HG02610 (cell line): ENCODE measurements around the gene ASS1.

Experiments used
- ATAC-seq: cut with Tn5 transposase; IDR thresholded peaks from one replicate; pipeline ENCODE4 v1.9.1; 2021; ENCODE audit warnings: mild to moderate bottlenecking, moderate library complexity; ENCODE audit not compliant: unreplicated experiment

ASS1 gene

DNA sequence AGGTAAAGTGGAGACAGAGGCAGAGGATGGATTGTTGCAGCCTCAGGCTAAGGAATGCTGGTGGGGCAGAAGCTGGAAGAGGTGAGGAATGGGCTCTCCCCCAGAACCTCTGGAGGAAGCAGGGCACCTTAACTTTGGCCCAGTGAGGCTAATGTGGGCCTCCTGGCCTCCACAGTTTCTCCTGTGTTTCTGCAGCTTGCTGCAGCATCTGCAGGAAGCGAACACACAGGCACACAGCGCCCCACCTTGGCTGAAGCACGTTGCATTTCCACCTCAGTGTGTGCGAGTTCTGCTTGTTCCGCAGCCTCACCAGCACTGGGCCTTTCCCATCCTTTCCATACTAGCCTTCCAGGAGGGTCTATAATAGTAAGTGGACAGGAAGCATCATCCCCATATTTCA, 27.2 kb upstream of the ASS1 start:
- no peak for ATAC-seq

DNA sequence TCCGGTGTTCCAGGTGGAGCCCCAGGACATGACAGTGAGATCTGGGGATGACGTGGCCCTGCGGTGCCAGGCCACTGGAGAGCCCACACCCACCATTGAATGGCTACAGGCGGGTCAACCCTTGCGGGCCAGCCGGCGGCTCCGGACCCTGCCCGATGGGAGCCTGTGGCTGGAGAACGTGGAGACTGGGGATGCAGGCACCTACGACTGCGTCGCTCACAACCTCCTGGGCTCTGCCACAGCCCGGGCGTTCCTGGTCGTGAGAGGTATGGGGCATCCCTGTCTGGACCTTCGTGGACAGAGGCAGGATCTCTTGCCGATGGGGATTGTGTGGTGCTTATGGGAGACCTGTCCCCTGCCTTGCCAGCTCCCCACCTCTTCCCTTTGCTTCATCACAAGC, 26.0 kb upstream of the ASS1 start:
- ATAC-seq = no peak

GRCh38 chr9:130419521-130420035, 25.2 kb upstream of the ASS1 start:
- no peak for ATAC-seq

- no peak for ATAC-seq
Observed at GRCh38 chr9:130421154-130421801, 23.5 kb upstream of the ASS1 start.

- ATAC-seq = no peak
Observed at GRCh38 chr9:130421802-130422276, 22.9 kb upstream of the ASS1 start.

DNA sequence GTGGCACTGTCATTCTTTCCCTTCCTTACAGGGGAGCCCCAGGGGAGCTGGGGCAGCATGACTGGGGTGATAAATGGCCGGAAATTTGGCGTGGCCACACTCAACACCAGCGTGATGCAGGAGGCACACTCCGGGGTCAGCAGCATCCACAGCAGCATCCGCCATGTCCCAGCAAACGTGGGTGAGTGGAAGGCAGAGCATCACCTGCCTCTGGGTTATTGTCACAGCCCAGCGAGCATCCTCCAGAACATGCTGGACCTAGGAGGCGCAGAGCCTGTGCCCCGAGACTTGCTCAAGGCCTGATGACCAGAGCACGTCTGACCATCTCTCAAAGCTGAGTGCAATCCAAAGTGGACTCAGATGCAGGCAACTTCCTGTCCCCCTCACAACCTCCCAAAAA, 22.2 kb upstream of the ASS1 start:
- no peak for ATAC-seq

DNA sequence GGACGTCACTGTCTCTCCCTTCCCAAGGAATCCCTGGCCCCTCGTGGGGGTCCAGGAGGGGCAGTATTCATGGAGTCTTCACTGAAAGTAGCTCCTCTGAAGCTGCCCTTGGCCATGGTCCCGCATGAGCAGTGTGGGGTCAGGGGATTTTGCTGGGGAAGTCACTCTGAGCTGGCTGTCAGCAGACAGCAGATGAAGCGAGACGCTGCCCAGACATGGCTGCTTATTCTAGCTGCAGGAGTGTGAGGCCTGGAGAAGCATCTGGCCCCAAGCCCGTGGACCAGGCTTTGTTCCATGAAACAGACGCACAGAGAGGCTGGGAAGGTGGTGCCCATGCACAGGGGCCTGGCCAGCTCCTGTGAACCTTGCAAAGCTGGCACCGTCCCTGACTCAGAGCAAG, 21.5 kb upstream of the ASS1 start:
- no peak for ATAC-seq

DNA sequence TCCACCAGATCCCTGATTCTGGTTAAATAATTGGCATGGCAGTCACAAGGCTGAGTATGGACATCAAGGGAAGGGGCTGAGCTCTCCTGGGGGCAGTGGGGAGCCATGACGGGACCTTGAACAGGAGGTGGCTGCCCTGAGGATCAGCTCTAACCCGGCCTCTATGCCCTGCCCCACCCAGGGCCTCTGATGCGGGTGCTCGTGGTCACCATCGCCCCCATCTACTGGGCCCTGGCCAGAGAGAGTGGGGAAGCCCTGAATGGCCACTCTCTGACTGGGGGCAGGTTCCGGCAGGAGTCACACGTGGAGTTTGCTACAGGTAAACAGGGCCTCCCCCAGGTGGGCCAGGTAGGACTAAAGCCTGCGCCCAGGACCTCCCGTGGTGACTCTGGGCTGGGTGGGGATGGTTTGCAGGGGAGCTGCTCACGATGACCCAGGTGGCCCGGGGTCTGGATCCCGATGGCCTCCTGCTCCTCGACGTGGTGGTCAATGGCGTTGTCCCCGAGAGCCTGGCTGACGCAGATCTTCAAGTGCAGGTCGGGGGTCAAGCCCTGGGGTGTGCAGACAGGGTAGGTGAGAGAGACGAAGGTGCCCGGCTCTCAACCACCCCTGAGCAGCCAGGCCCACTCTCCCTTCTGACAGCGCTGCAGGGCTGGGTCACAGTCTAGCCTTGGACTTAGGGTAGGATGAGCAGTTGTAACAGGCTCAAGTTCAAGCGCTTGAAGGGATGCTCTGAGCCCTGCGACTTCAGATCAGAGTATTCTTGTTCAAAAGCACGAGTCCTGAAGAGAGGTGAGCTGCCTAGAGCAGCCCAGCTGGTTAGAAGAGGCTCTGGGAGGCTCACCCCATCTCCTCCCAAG, 19.9 kb upstream of the ASS1 start:
- no peak for ATAC-seq

- no peak for ATAC-seq
Observed at GRCh38 chr9:130425741-130426466, 18.9 kb upstream of the ASS1 start.

- no peak for ATAC-seq
Observed at GRCh38 chr9:130426467-130426773, 18.3 kb upstream of the ASS1 start.

DNA sequence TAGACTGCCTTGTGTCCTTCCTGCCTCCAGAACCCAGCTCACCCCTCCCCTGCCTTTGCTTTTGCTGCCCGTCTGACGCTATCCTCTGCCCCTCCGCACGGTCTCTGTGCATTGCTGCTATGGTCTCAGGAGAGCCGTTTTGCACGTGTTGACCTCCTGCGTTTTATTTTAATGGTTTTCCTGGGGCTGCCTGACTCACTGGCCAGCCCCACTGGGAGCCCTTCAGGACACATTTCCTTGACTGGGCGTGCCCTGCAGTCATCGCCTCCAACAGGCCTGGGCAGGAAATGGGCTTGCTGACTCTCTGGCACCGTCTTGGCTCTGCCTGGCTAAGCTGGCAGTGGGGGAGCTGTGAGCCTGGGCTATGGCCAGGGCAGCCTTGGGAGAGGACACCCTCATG, 17.9 kb upstream of the ASS1 start:
- ATAC-seq = no peak

GRCh38 chr9:130427326-130427725, 17.4 kb upstream of the ASS1 start:
- ATAC-seq = no peak

GRCh38 chr9:130428086-130428665, 16.6 kb upstream of the ASS1 start:
- no peak for ATAC-seq

- ATAC-seq = no peak
Observed at GRCh38 chr9:130429381-130429780, 15.4 kb upstream of the ASS1 start.

- no peak for ATAC-seq
Observed at GRCh38 chr9:130429831-130430230, 14.9 kb upstream of the ASS1 start.

DNA sequence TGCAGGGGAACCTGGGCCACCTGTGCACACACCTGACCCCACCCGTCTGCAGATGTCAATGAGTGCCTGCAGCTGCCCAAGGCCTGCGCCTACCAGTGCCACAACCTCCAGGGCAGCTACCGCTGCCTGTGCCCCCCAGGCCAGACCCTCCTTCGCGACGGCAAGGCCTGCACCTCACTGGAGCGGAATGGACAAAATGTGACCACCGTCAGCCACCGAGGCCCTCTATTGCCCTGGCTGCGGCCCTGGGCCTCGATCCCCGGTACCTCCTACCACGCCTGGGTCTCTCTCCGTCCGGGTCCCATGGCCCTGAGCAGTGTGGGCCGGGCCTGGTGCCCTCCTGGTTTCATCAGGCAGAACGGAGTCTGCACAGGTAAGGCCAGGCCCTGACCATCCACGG, 14.5 kb upstream of the ASS1 start:
- ATAC-seq = no peak

- no peak for ATAC-seq
Observed at GRCh38 chr9:130430734-130431535, 13.8 kb upstream of the ASS1 start.

GRCh38 chr9:130431536-130432303, 13.0 kb upstream of the ASS1 start:
- no peak for ATAC-seq

DNA sequence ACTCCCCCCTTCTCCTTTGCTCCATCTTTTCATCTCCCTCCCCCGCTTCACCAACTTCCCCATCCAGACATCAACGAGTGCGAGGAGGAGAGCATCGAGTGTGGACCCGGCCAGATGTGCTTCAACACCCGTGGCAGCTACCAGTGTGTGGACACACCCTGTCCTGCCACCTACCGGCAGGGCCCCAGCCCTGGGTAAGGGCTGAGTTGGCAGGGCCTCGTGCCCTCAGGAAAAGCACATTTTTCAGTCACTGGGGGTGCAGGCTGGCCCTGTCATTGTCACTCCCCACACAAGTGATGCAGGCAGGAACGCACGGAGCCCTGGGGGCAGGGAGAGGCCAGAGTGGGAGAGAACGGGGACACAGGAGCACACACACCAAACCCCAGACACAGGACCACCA, 12.4 kb upstream of the ASS1 start:
- ATAC-seq = no peak

GRCh38 chr9:130432796-130433167, 12.0 kb upstream of the ASS1 start:
- no peak for ATAC-seq
